Right atrium auricular region (tissue), 2 donors: ENCODE results near the gene TRIM62. TPM values are rescaled to one million over a fixed set of nuclear protein-coding genes. Genes with fewer than 3 reads are reported as not detected.
"Not testable (repeated sequence)": the region's sequence is repeated elsewhere in the genome, so short reads cannot be mapped to it uniquely, and the experiment has no call there.

ENCODE experiments used
- DNase-seq: peaks from one replicate; pipeline ENCODE4 v3.0.0-alpha.2; 2019; ENCODE audit warnings: low spot score
- H3K27ac ChIP-seq, 2 donors: fragments of 200-600 bp; sonication (generic); 1 replicate in 1 of 2; 2 replicates in 1 of 2; pipeline ENCODE4 v1.5.1; 2016 to 2019
- H3K27me3 ChIP-seq, 2 donors: fragments of 200-600 bp; sonication (generic); one replicate each; pipeline versions ENCODE4 v1.5.1 to v1.6.0; 2017 to 2019
- H3K36me3 ChIP-seq: fragments of 200-600 bp; sonication (generic); one replicate; pipeline ENCODE4 v1.5.1; 2016
- H3K4me1 ChIP-seq, 2 donors: fragments of 200-600 bp; sonication (generic); one replicate each; pipeline versions ENCODE4 v1.5.1 to v1.6.0; 2017 to 2019
- H3K4me3 ChIP-seq, 2 donors: fragments of 200-600 bp; sonication (generic); 1 replicate in 1 of 2; 2 replicates in 1 of 2; pipeline ENCODE4 v1.5.1; 2017 to 2019; ENCODE audit warnings: mild to moderate bottlenecking in 1 of 2, moderate library complexity in 1 of 2
- H3K9me3 ChIP-seq, 2 donors: fragments of 200-600 bp; sonication (generic); one replicate each; pipeline ENCODE4 v1.5.1; 2019
- CTCF ChIP-seq, 2 donors: fragments of 200-600 bp; sonication (generic); IDR thresholded peaks; one replicate each; pipeline ENCODE4 v1.5.1; 2019; ENCODE audit warnings: antibody characterized with exemption in 2 of 2
- total RNA-seq, 2 donors: library from RNA; depleted of rRNA; stranded (reverse); fragments of >200 nt; gene quantifications; one replicate each; pipeline ENCODE4 v1.1.0, GENCODE V29; 2016

The TRIM62 gene
- total RNA-seq, 2 donors from 2014 or later = 2.4 to 6.8 TPM

DNA sequence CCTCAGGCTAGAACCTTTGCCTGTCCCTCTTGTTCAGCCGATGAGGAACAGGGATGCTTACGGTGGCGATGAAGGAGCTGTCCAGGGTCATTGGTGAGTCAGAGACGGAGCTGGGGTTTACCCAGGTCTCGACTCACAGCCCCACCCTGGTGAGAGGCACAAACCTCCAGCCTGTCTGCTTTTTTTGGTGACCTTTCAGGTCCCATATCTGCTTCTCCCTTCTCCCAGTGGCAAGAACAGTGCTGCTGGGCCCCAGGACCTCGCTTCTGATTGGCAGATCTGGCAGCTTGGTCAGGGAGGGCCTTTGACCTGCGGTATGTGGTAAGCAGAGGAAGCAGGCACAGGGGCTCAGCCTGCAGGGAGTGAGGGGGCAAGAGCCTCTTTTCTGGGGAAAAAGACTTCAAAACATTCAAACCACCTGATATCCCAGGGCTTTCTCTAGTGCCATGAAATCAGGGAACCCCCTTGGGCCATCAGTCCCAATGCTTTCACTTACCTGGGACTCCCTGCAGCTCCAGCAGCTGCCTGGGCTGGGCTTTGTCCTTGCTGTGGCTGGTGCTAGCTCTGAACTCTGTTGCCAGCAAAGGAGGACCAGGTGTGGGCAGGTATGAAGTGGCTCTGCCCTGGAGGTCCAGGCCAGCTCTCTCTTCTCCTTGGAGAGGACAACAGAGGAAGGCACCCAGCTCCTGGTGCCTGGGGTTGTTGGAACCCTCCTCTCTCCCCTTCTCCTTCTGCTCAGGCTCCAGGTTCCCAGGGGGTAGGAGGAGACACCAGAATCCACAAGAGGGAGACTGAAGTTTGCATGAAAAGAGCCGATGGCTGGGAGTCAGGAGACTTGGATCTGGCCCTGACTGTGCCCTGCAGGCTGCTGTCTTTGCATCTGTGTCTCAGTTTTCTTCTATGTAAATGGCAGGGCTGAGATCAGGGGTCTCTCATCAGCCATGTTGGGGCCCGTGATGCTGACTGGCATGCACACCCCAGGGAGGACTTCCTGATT, 41.4 kb downstream of the TRIM62 start:
- Histone ChIP-seq H3K4me3 (no peak overlapping the region), H3K27ac (no peak overlapping the region), H3K27me3 (no peaks in the 10 kb centered on the region), H3K4me1 (peaks cover 0 to 13% of the 10 kb centered on the region in 2 donors), H3K36me3 (no peaks in the 10 kb centered on the region), H3K9me3 (no peaks in the 10 kb centered on the region)
- DNase-seq = no peak
- TF ChIP-seq CTCF (IDR thresholded peaks at IDR 0.05) = no peak

GRCh38 chr1:33137800-33138199, 44.0 kb downstream of the TRIM62 start:
- H3K4me1 ChIP-seq = peaks cover 0 to 9% of the 10 kb centered on the region in 2 donors
- no peaks in the 10 kb centered on the region for H3K36me3 ChIP-seq
- TF ChIP-seq CTCF (IDR thresholded peaks at IDR 0.05) = peak; percentile 34 to 65
- no peaks in the 10 kb centered on the region for H3K9me3 ChIP-seq
- no peak for DNase-seq
- no peaks in the 10 kb centered on the region for H3K27me3 ChIP-seq
- H3K27ac ChIP-seq = no peak overlapping the region
- H3K4me3 ChIP-seq = no peak overlapping the region

DNA sequence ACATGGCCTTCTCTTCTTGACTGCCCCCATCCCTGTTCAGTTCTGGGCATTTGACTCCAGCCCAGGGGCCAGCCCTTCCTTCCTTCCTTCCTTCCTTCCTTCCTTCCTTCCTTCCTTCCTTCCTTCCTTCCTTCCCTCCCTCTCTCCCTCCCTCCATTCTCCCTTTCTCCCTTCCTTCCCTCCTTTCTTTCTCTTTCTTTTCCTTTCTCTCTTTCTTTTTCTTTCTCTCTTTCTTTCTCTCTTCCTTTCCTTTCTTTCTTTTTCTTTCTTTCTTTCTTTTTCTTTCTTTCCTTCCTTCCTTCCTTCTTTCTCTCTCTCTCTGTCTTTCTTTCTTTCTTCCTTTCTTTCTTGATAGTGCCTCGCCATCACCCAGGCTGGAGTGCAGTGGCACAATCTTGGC, 45.8 kb downstream of the TRIM62 start:
- DNase-seq, H3K4me3 ChIP-seq, H3K4me1 ChIP-seq, H3K9me3 ChIP-seq, H3K27ac ChIP-seq, H3K27me3 ChIP-seq, H3K36me3 ChIP-seq: not testable (repeated sequence)

DNA sequence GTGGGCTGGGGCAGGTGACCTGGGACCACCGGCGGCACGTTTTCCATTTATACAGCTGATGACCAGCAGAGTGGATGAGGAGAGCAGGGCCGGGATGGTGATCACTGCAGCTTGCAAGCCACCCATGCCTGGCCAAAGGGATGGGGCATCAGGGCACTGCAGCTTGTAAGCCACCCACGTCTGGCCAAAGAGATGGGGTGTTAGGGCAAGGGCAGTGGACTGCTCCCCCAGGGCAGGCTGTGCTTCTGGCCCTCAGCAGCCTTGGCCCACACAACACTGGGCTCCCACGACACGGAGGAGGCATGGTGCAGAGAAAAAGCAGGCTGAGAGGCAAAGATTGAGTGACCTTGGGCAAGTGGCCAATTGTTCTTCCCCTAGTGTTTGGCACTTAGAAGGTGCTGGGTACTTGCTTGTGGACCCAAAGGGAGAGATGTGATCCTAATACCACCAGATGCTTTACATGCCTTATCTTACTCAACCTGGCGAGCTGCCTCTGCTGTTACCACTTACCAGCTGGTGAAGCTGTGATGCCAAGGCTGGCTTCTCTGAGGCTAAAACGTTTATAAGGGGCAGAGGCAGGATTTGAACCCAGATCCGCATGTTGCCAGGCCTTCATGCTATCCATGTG, 48.3 kb downstream of the TRIM62 start:
- no peak overlapping the region for H3K27ac ChIP-seq
- TF ChIP-seq CTCF (IDR thresholded peaks at IDR 0.05) = no peak
- no peaks in the 10 kb centered on the region for H3K36me3 ChIP-seq
- no peak overlapping the region for H3K4me3 ChIP-seq
- H3K9me3 ChIP-seq = no peaks in the 10 kb centered on the region
- peaks cover 0 to 5% of the 10 kb centered on the region in 2 donors for H3K4me1 ChIP-seq
- H3K27me3 ChIP-seq = no peaks in the 10 kb centered on the region
- DNase-seq = no peak

- Histone ChIP-seq H3K36me3 (no peaks in the 10 kb centered on the region), H3K4me1 (peaks cover 0 to 13% of the 10 kb centered on the region in 2 donors), H3K4me3 (no peak overlapping the region), H3K9me3 (no peaks in the 10 kb centered on the region), H3K27me3 (no peaks in the 10 kb centered on the region), H3K27ac (no peak overlapping the region)
- DNase-seq = no peak
- TF ChIP-seq CTCF (IDR thresholded peaks at IDR 0.05) = no peak
These were observed 49.3 kb downstream of the TRIM62 start for GRCh38 chr1:33132549-33132948.

DNA sequence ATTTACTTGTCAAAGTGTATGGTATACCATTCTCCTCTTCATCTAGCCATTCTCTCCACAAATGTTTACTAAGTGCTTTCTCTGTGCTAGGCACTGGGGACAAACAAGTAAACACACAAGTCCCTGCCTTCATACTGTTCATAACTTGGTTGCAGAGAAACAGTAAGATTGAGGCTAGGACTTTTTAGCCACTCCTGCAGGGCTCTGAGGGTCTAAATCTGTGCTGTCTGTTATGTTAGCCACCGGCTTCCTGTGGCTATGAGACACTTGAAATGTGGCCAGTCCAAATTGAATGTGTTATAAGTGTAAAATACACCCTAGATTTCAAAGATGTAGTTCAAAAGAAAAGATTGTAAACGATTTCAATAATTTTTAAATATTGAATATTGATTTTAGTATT, 50.7 kb downstream of the TRIM62 start:
- DNase-seq = no peak
- Histone ChIP-seq H3K4me1 (peaks cover 0 to 20% of the 10 kb centered on the region in 2 donors), H3K36me3 (no peaks in the 10 kb centered on the region), H3K27ac (no peak overlapping the region), H3K4me3 (no peak overlapping the region), H3K9me3 (no peaks in the 10 kb centered on the region), H3K27me3 (no peaks in the 10 kb centered on the region)
- TF ChIP-seq CTCF (IDR thresholded peaks at IDR 0.05) = no peak
